Gastrocnemius medialis (tissue), 4 donors: ENCODE measurements around the gene NLRP11.

Source experiments
- POLR2A ChIP-seq, 2 donors: fragments of 450-650 bp; IDR thresholded peaks; one replicate each; pipeline ENCODE4 v1.6.1; 2017; ENCODE audit warnings: antibody characterized with exemption in 2 of 2, mild to moderate bottlenecking in 2 of 2, moderate library complexity in 2 of 2
- TF ChIP-seq, protein P1 (sequence below), 5 experiments: fragments of 450-650 bp in 3 of 5; fragments of 200-600 bp in 2 of 5; sonication (generic) in 2 of 5; IDR thresholded peaks in 4 of 5; conservative IDR thresholded peaks in 1 of 5; 1 replicate in 4 of 5; 2 replicates in 1 of 5; pipeline ENCODE4 v1.5.1; 2016 to 2019; ENCODE audit warnings: antibody characterized with exemption in 5 of 5, mild to moderate bottlenecking in 3 of 5, moderate library complexity in 3 of 5

DNA sequence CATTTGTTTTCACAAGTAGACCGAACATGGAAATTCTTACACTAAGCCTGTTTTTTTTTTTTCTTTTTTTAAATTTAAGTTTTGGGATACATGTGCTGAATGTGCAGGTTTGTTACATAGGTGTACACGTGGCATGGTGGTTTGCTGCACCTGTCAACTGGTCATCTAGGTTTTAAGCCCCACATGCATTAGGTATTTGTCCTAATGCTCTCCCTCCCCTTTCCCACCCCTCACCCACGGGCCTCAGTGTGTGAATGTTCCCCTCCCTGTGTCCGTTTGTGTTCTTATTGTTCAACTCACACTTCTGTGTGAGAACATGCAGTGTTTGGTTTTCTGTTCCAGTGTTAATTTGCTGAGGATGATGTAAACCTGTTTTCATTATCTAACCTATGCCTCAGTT is 7.1 kb upstream of the NLRP11 start:
- TF ChIP-seq, protein P1, sequence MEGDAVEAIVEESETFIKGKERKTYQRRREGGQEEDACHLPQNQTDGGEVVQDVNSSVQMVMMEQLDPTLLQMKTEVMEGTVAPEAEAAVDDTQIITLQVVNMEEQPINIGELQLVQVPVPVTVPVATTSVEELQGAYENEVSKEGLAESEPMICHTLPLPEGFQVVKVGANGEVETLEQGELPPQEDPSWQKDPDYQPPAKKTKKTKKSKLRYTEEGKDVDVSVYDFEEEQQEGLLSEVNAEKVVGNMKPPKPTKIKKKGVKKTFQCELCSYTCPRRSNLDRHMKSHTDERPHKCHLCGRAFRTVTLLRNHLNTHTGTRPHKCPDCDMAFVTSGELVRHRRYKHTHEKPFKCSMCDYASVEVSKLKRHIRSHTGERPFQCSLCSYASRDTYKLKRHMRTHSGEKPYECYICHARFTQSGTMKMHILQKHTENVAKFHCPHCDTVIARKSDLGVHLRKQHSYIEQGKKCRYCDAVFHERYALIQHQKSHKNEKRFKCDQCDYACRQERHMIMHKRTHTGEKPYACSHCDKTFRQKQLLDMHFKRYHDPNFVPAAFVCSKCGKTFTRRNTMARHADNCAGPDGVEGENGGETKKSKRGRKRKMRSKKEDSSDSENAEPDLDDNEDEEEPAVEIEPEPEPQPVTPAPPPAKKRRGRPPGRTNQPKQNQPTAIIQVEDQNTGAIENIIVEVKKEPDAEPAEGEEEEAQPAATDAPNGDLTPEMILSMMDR (IDR thresholded peaks at IDR 0.05 in 4 of 5, conservative IDR thresholded peaks at IDR 0.05 in 1 of 5) = no peak
- no peak for TF ChIP-seq POLR2A (IDR thresholded peaks at IDR 0.05)
